Skeletal muscle cell (primary cell): Measurements from ENCODE around the gene SLC41A3.
"Not testable (repeated sequence)": the region's sequence is repeated elsewhere in the genome, so short reads cannot be mapped to it uniquely, and the experiment has no call there.

ENCODE experiments used
- DNase-seq: peaks from one replicate; pipeline ENCODE4 v3.0.0-alpha.2; 2010; ENCODE audit warnings: low read depth
- H3K4me3 ChIP-seq: 2 replicates; pipeline ENCODE4 v1.5.1; 2011; ENCODE audit warnings: low read depth, mild to moderate bottlenecking, control low read depth, low read length, moderate library complexity

SLC41A3 gene

GRCh38 chr3:126018995-126019394, 64.9 kb downstream of the SLC41A3 start:
- H3K4me3 ChIP-seq, result no peak overlapping the region
- no peak for DNase-seq

GRCh38 chr3:126018545-126018944, 65.4 kb downstream of the SLC41A3 start:
- no peak for DNase-seq
- no peak overlapping the region for H3K4me3 ChIP-seq

GRCh38 chr3:126017362-126017761, 66.6 kb downstream of the SLC41A3 start:
- no peak for DNase-seq
- no peak overlapping the region for H3K4me3 ChIP-seq

- no peak overlapping the region for H3K4me3 ChIP-seq
- no peak for DNase-seq
Measured at GRCh38 chr3:126016616-126017015, 67.3 kb downstream of the SLC41A3 start.

GRCh38 chr3:126015075-126015474, 68.8 kb downstream of the SLC41A3 start:
- no peak overlapping the region for H3K4me3 ChIP-seq
- no peak for DNase-seq

GRCh38 chr3:126014252-126014651, 69.7 kb downstream of the SLC41A3 start:
- peak; percentile 5 for DNase-seq
- H3K4me3 ChIP-seq, result no peak overlapping the region

GRCh38 chr3:126013751-126014156, 70.2 kb downstream of the SLC41A3 start:
- no peak for DNase-seq
- H3K4me3 ChIP-seq, result no peak overlapping the region

- DNase-seq, result no peak
- H3K4me3 ChIP-seq, result no peak overlapping the region
Measured at GRCh38 chr3:126009181-126009580, 74.7 kb downstream of the SLC41A3 start.

GRCh38 chr3:126008219-126008618, 75.7 kb downstream of the SLC41A3 start:
- DNase-seq, result no peak
- no peak overlapping the region for H3K4me3 ChIP-seq

- H3K4me3 ChIP-seq, result no peak overlapping the region
- peak; percentile 49 for DNase-seq
Measured at GRCh38 chr3:126005951-126006350, 78.0 kb downstream of the SLC41A3 start.

GRCh38 chr3:126004692-126005091, 79.2 kb downstream of the SLC41A3 start:
- DNase-seq, result no peak
- H3K4me3 ChIP-seq, result no peak overlapping the region

GRCh38 chr3:126004217-126004616, 79.7 kb downstream of the SLC41A3 start:
- no peak overlapping the region for H3K4me3 ChIP-seq
- no peak for DNase-seq

GRCh38 chr3:126003447-126004190, 80.3 kb downstream of the SLC41A3 start:
- no peak overlapping the region for H3K4me3 ChIP-seq
- DNase-seq, result no peak

- H3K4me3 ChIP-seq, result no peak overlapping the region
- DNase-seq, result no peak
Measured at GRCh38 chr3:126002189-126002588, 81.7 kb downstream of the SLC41A3 start.

- DNase-seq, H3K4me3 ChIP-seq: not testable (repeated sequence)
Measured at GRCh38 chr3:125996751-125997150, 87.2 kb downstream of the SLC41A3 start.

- H3K4me3 ChIP-seq, result peak overlapping the region; percentile 80
- peak; percentile 80 for DNase-seq
Measured at GRCh38 chr3:125990253-125990970, 93.5 kb downstream of the SLC41A3 start.

GRCh38 chr3:125984951-125985350, 99.0 kb downstream of the SLC41A3 start:
- not testable (repeated sequence) for DNase-seq, H3K4me3 ChIP-seq

GRCh38 chr3:125977104-125977503, 106.8 kb downstream of the SLC41A3 start:
- H3K4me3 ChIP-seq, DNase-seq: not testable (repeated sequence)

GRCh38 chr3:125976003-125976390, 107.9 kb downstream of the SLC41A3 start:
- not testable (repeated sequence) for DNase-seq, H3K4me3 ChIP-seq

GRCh38 chr3:125975245-125976002, 108.5 kb downstream of the SLC41A3 start:
- not testable (repeated sequence) for H3K4me3 ChIP-seq
- DNase-seq, result peak; percentile 11
